ENCODE results near the gene MIER2. TPM values are rescaled to one million over a fixed set of nuclear protein-coding genes. Genes with fewer than 3 reads are reported as not detected.
"Not testable (repeated sequence)": the region's sequence is repeated elsewhere in the genome, so short reads cannot be mapped to it uniquely, and the experiment has no call there.

The MIER2 gene, protein sequence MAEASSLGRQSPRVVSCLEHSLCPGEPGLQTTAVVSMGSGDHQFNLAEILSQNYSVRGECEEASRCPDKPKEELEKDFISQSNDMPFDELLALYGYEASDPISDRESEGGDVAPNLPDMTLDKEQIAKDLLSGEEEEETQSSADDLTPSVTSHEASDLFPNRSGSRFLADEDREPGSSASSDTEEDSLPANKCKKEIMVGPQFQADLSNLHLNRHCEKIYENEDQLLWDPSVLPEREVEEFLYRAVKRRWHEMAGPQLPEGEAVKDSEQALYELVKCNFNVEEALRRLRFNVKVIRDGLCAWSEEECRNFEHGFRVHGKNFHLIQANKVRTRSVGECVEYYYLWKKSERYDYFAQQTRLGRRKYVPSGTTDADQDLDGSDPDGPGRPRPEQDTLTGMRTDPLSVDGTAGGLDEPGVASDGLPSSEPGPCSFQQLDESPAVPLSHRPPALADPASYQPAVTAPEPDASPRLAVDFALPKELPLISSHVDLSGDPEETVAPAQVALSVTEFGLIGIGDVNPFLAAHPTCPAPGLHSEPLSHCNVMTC
- 10 to 100 TPM; 19.5 to 24.0 (median 22.0) TPM for polyA plus RNA-seq (ENCODE audit: insufficient read length in 3 of 3)

- DNase-seq (ENCODE audit: low read depth in 3 of 3, low spot score in 2 of 3): peak; percentile 40 to 44 (median 41)
Observed at GRCh38 chr19:344625-345319, at the start of gene MIER2. Gene MIER2, minus strand, starts transcription at chr19:344796. Its CDS starts 14 bp downstream, at chr19:344782.

- DNase-seq (ENCODE audit: low read depth in 3 of 3, low spot score in 2 of 3): not testable (repeated sequence)
Observed at GRCh38 chr19:393560-393959, 49.0 kb upstream of the MIER2 start.

DNA sequence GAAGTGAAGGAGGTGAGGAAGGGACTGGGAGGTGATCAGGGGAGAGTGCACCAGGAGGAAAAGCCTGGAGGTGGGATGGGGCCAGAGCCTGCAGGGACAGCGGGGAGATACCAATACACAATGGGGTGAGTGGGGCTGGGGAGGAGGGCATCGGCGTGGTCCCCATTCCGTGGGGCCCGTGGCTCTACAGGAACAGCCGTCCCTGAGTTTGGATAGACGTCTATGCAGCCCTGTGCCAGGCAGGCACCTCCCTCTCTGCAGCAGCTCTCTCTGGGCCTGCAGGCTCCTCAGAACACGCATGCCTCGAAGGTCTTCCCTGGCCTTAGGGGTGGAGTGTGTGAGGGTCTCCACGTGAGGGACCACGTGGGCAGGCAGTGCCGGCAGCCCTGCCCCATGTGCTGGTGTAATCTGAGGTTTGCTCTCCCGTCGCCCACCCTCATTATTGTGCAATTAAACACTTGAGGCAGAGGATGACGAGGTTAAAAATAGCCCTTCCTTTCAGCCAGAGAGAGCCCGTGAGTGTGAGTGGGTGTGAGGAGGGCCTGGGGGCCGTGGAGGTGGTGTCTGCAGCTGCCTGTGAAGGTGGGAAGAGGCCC is 47.9 kb upstream of the MIER2 start:
- DNase-seq (ENCODE audit: low read depth in 3 of 3, low spot score in 2 of 3): no peak

DNA sequence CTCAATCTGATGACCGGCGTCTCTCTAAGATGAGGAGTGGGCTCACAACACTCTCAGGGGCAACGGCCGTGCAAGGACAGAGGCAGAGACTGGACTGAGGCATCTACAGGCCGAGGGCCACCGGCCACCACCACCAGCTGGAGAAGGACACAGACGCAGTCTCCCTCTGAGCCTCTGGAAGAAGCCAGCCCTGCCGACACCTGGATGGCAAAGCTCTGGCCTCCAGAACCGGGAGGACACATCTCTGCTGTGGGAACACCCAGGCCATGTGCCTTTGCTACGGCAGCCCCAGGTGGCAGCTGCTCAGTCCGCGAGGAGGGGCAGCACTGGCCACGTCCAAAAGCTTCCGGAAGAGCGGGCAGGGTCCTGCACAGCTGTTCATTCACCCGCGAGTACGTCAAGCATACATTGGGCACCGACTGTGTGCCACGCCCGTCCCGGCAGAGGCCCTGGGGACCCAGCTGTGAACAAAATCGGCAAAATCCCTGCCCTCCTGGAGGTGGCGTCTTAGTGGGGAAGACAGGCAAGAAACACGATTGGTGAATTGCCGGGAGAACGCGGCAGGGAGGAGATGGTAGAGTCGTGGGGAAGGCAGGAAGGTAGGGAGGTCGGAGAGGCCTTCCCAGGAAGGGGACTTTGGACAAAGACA is 47.3 kb upstream of the MIER2 start:
- DNase-seq (ENCODE audit: low read depth in 3 of 3, low spot score in 2 of 3): no peak

DNA sequence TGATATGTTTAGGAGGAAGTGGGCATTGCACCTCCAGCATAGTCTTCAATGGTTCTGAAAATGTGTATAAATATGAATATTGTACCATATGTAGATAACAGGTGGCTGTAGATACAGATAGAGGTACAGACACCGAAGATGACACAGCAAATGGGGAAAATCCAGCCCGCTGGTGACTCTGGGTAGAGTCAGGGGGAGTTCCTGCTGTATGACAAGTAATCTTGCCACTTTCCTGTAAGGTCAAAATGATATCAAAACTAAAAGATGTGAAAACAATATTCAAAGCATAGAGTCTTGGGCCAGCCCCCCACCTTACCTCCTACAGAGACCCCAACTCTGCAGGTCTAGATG is 46.6 kb upstream of the MIER2 start:
- no peak for DNase-seq (ENCODE audit: low read depth in 3 of 3, low spot score in 2 of 3)

DNA sequence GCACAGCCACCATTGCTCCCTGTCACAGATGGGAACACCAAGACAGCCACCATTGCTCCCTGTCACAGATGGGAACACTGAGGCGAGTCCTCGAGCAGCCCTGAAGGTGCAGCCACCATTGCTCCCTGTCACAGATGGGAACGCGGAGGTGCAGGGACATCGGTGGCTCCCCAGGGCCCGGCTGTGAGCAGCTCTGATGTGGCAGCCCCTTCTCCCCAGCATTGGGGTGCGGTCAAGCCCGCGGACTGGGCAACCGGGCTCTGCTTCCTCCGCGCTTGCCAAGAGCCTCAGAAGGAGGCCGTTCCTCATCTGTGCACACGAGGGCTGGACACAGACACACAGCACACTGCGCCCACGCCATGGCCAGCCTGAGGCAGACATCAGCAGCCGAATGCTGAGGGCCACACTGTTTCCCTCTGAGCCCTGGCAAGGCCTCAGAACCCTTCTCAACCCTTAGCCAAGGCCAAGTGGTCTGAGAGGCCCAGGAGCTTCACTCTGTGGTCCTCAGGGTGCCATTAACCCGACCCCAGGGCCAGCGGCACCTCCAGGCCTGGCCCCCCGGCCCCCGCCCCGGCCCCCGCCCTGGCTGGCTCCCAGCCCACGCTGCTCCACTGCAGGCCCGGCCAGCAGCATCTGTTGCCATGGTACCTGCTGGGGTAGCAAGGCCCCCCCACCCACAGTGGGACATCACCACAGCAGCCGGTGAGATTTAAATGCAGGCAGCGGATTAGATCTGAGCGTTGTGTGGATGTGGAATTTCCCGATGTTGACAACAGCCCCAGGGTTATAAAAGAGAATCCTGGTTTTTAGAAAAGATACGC is 46.0 kb upstream of the MIER2 start:
- no peak for DNase-seq (ENCODE audit: low read depth in 3 of 3, low spot score in 2 of 3)

GRCh38 chr19:389935-390289 is 45.3 kb upstream of the MIER2 start:
- no peak for DNase-seq (ENCODE audit: low read depth in 3 of 3, low spot score in 2 of 3)

DNA sequence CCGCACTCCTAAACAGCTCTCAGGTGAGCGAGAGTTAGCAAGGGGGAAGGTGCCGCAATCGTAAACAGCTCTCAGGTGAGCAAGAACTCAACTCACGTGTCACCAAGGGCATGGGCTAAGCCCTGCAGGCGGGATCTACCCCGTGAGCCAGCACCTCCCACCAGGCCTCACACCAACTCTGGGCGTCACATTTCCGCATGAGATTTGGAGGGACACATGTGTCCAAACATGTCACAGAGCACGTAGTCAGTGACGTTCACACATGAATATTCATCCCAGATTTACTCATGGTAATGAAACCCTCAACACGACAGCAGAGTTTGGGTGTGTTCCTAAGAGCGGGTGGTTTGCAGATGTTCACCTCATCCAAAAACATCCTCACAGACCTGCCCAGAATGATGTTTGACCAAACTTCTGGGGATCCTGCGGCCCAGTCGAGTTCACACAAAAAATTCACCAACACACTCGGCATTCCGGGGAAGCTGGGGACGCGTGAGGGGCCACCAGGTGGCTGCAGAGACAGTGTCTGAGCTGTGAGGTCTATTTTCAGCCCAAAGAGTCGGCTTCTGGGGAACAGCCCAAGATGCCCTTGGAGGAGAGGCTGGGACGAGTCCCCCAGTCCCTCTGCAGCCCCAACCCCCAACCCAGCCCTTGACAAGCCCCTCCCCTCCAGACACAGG is 44.8 kb upstream of the MIER2 start:
- no peak for DNase-seq (ENCODE audit: low read depth in 3 of 3, low spot score in 2 of 3)

DNA sequence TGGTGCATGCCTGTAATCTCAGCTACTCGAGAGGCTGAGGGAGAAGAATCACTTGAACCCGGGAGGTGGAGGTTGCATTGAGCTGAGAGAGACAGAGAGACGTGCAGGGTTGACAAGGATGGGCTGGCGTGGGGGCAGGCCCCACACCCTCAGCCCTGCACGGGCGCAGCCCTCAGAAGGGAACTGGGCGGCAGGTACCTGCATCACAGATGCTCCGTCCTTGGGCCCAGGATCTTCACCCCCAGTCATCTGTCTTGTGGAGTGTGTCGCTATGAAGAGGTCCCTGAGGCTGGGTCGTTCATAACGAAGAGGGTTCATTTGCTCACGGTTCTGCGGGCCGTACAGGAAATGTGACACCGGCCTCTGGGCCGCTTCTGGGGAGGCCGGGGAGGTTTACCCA is 44.1 kb upstream of the MIER2 start:
- DNase-seq (ENCODE audit: low read depth in 3 of 3, low spot score in 2 of 3): no peak

DNA sequence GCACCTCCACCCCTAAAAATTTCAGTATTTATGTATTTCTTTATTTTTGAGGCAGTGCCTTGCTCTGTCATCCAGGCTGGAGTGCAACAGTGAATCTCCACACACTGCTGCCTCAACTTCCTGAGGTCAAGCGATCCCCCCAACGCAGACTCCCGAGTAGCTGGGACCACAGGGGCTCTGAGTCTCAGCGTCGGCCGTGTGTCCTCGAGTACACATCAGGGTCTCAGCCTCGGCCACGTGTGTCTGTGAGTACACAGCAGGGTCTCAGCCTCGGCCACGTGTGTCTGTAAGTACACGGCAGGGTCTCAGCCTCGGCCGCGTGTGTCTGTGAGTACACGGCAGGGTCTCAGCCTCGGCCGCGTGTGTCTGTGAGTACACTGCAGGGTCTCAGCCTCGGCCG is 43.2 kb upstream of the MIER2 start:
- DNase-seq (ENCODE audit: low read depth in 3 of 3, low spot score in 2 of 3): no peak

DNA sequence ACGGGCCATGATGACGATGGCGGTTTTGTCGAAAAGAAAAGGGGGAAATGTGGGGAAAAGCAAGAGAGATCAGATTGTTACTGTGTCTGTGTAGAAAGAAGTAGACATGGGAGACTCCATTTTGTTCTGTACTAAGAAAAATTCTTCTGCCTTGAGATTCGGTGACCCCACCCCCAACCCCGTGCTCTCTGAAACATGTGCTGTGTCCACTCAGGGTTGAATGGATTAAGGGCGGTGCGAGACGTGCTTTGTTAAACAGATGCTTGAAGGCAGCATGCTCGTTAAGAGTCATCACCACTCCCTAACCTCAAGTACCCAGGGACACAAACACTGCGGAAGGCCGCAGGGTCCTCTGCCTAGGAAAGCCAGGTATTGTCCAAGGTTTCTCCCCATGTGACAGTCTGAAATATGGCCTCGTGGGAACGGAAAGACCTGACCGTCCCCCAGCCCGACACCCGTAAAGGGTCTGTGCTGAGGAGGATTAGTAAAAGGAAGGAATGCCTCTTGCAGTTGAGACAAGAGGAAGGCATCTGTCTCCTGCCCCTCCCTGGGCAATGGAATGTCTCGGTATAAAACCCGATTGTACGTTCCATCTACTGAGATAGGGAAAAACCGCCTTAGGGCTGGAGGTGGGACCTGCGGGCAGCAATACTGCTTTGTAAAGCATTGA is 42.2 kb upstream of the MIER2 start:
- not testable (repeated sequence) for DNase-seq (ENCODE audit: low read depth in 3 of 3, low spot score in 2 of 3)

DNA sequence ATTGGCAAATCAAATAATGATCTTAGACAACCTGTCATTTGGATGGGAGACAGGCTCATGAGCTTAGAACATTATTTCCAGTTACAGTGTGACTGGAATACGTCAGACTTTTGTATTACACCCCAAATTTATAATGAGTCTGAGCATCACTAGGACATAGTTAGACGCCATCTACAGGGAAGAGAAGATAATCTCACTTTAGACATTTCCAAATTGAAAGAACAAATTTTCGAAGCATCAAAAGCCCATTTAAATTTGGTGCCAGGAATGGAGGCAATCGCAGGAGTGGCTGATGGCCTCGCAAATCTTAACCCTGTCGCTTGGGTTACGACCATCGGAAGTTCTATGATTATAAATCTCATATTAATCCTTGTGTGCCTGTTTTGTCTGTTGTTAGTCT is 41.6 kb upstream of the MIER2 start:
- DNase-seq (ENCODE audit: low read depth in 3 of 3, low spot score in 2 of 3): not testable (repeated sequence)

DNA sequence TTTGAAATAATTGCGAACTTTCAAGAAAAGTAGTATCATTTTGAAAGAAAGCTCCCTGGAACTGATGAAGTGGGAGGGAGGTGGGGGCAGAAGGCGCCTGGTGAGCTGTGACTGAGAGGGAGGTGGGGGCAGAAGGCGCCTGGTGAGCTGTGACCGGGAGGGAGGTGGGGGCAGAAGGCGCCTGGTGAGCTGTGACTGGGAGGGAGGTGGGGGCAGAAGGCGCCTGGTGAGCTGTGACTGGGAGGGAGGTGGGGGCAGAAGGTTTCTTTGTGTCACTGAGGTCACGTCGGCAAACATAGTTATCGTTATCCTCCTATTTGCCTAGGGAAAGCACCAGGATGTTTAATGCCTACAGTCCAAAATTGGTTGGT is 40.2 kb upstream of the MIER2 start:
- no peak for DNase-seq (ENCODE audit: low read depth in 3 of 3, low spot score in 2 of 3)

- no peak for DNase-seq (ENCODE audit: low read depth in 3 of 3, low spot score in 2 of 3)
Observed at GRCh38 chr19:383922-384798, 39.6 kb upstream of the MIER2 start.

DNA sequence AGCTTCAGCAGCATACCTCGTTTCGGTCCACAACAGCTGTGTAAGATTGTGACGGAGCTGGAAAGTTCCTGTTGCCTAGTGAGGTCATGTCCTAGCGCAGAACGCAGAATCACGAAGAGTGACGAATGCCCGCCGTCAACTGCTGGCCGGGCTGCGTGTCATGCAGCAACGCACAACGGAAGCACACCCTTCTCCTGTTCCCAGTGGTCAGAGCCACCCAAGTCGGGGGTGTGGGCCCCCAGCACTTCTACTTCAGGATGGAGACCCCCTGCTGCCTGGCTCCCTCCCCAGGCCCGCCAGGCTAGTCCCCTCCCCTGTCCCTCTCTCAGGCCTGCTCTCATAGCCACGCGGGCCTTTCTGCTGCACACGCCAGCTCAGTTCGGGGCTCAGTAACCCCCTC is 38.4 kb upstream of the MIER2 start:
- no peak for DNase-seq (ENCODE audit: low read depth in 3 of 3, low spot score in 2 of 3)

DNA sequence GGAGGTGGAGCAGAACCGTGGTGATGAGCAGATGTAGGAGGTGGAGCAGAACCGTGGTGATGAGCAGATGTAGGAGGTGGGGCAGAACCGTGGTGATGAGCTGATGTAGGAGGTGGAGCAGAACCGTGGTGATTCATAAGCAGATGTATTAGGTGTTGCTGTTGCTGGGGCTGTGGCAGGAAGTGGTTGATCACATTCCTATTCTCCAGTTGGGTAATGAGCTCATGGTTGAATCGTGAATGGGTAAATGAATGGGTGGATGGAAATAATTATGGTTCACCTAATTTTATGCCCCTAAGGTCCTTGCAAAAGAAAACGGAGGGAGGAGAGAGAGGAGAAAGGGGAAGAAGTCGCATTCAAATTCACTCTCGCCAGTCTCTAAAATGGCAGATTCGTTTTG is 38.0 kb upstream of the MIER2 start:
- DNase-seq (ENCODE audit: low read depth in 3 of 3, low spot score in 2 of 3): not testable (repeated sequence)

- not testable (repeated sequence) for DNase-seq (ENCODE audit: low read depth in 3 of 3, low spot score in 2 of 3)
Observed at GRCh38 chr19:381901-382300, 37.3 kb upstream of the MIER2 start.

DNA sequence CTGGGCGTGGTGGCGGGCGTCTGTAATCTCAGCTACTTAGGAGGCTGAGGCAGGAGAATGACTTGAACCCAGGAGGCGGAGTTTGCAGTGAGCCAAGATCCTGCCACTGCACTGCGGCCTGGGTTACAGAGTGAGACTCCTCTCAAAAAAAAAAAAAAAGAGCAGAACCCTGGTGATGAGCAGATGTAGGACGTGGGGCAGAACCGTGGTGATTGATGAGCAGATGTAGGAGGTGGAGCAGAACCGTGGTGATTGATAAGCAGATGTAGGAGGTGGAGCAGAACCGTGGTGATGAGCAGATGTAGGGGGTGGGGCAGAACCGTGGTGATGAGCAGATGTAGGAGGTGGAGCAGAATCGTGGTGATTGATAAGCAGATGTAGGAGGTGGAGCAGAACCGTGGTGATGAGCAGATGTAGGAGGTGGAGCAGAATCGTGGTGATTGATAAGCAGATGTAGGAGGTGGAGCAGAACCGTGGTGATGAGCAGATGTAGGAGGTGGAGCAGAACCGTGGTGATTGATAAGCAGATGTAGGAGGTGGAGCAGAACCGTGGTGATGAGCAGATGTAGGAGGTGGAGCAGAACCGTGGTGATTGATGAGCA is 36.1 kb upstream of the MIER2 start:
- DNase-seq (ENCODE audit: low read depth in 3 of 3, low spot score in 2 of 3): not testable (repeated sequence)
